Measurements from ENCODE around the gene HLCS. TPM values are rescaled to one million over a fixed set of nuclear protein-coding genes. Genes with fewer than 3 reads are reported as not detected.

HLCS gene
- total RNA-seq, 1 donor = 11.0 TPM

- no peak for DNase-seq (ENCODE audit: low read depth in 2 of 3, low spot score in 2 of 3)
Observed at GRCh38 chr21:36856643-36857042, 109.8 kb downstream of the HLCS start.

GRCh38 chr21:36854391-36854790, 112.1 kb downstream of the HLCS start:
- DNase-seq (ENCODE audit: low read depth in 2 of 3, low spot score in 2 of 3) = peak in 2 of 3 donors; percentile 32 to 51

GRCh38 chr21:36852864-36853263, 113.6 kb downstream of the HLCS start:
- DNase-seq (ENCODE audit: low read depth in 2 of 3, low spot score in 2 of 3) = no peak

GRCh38 chr21:36852293-36852692, 114.2 kb downstream of the HLCS start:
- DNase-seq (ENCODE audit: low read depth in 2 of 3, low spot score in 2 of 3) = no peak

- no peak for DNase-seq (ENCODE audit: low read depth in 2 of 3, low spot score in 2 of 3)
Observed at GRCh38 chr21:36851121-36851520, 115.3 kb downstream of the HLCS start.

- DNase-seq (ENCODE audit: low read depth in 2 of 3, low spot score in 2 of 3) = no peak
Observed at GRCh38 chr21:36850372-36850771, 116.1 kb downstream of the HLCS start.

GRCh38 chr21:36849461-36850105, 116.9 kb downstream of the HLCS start:
- DNase-seq (ENCODE audit: low read depth in 2 of 3, low spot score in 2 of 3) = no peak

GRCh38 chr21:36848730-36849274, 117.7 kb downstream of the HLCS start:
- no peak for DNase-seq (ENCODE audit: low read depth in 2 of 3, low spot score in 2 of 3)

- no peak for DNase-seq (ENCODE audit: low read depth in 2 of 3, low spot score in 2 of 3)
Observed at GRCh38 chr21:36847189-36847588, 119.3 kb downstream of the HLCS start.

GRCh38 chr21:36846631-36847030, 119.8 kb downstream of the HLCS start:
- DNase-seq (ENCODE audit: low read depth in 2 of 3, low spot score in 2 of 3) = no peak

GRCh38 chr21:36845790-36846189, 120.7 kb downstream of the HLCS start:
- no peak for DNase-seq (ENCODE audit: low read depth in 2 of 3, low spot score in 2 of 3)

GRCh38 chr21:36845070-36845469, 121.4 kb downstream of the HLCS start:
- DNase-seq (ENCODE audit: low read depth in 2 of 3, low spot score in 2 of 3) = no peak

GRCh38 chr21:36841866-36842265, 124.6 kb downstream of the HLCS start:
- no peak for DNase-seq (ENCODE audit: low read depth in 2 of 3, low spot score in 2 of 3)

GRCh38 chr21:36839735-36840134, 126.7 kb downstream of the HLCS start:
- no peak for DNase-seq (ENCODE audit: low read depth in 2 of 3, low spot score in 2 of 3)

GRCh38 chr21:36839123-36839522, 127.3 kb downstream of the HLCS start:
- DNase-seq (ENCODE audit: low read depth in 2 of 3, low spot score in 2 of 3) = no peak

- no peak for DNase-seq (ENCODE audit: low read depth in 2 of 3, low spot score in 2 of 3)
Observed at GRCh38 chr21:36835383-36835795, 131.1 kb downstream of the HLCS start.

- DNase-seq (ENCODE audit: low read depth in 2 of 3, low spot score in 2 of 3) = no peak
Observed at GRCh38 chr21:36834192-36834591, 132.3 kb downstream of the HLCS start.

- no peak for DNase-seq (ENCODE audit: low read depth in 2 of 3, low spot score in 2 of 3)
Observed at GRCh38 chr21:36830100-36830499, 136.4 kb downstream of the HLCS start.

GRCh38 chr21:36828891-36829515, 137.5 kb downstream of the HLCS start:
- no peak for DNase-seq (ENCODE audit: low read depth in 2 of 3, low spot score in 2 of 3)

GRCh38 chr21:36828208-36828607, 138.3 kb downstream of the HLCS start:
- no peak for DNase-seq (ENCODE audit: low read depth in 2 of 3, low spot score in 2 of 3)

GRCh38 chr21:36825658-36826057, 140.8 kb downstream of the HLCS start:
- no peak for DNase-seq (ENCODE audit: low read depth in 2 of 3, low spot score in 2 of 3)

- DNase-seq (ENCODE audit: low read depth in 2 of 3, low spot score in 2 of 3) = no peak
Observed at GRCh38 chr21:36821032-36821299, 145.5 kb downstream of the HLCS start.

Data from hematopoietic multipotent progenitor cell (in vitro differentiated cells).